SW 1271 (cell line): ENCODE results near the gene STRADA.

Experiments
- DNase-seq, 2 experiments: peaks; one replicate each; lab custom pipeline; 2025; lab: John Stamatoyannopoulos, UW

STRADA gene

GRCh38 chr17:63682441-63682840, 59.2 kb downstream of the STRADA start:
- no peak for DNase-seq

GRCh38 chr17:63681530-63681929, 60.1 kb downstream of the STRADA start:
- no peak for DNase-seq

DNA sequence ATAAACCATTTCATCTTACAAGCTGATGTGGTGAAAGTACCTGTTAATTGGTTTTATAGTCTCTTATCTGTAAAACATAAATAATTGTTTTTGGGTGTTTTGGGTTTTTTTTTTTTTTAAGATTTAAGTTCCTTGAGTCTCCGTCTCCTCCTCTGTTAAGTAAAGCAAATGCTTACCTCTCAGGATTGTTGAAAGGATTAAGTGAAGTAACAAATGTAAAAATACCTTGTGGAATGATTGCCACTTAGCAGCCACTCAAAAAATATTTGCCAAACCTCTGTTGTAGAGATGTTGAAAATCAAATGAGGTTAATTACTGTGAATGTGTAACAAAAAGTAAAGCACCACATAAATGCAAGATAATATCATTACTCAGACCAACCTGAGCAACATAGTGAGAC, 60.9 kb downstream of the STRADA start:
- DNase-seq, result no peak

DNA sequence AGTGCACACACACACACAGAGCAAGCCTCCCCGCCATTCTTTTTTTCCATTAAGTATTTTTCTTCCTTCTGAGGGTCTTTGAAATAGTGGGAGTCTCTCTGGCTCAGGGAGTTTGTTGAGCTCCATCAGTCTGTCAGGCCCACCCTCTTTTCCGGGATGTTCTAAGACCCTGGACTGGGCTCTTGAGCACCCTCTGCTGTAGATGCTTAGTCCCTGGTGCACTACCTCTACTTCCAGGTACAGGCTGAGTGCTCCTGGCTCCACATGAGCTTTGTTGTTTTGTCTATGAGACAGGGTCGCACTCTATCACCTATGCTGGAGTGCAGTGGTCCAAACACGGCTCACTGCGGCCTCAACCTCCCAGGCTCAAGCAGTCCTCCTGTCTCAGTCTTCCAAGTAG, 62.4 kb downstream of the STRADA start:
- DNase-seq, result no peak

- no peak for DNase-seq
Measured at GRCh38 chr17:63676584-63676983, 65.0 kb downstream of the STRADA start.

- peak in 1 of 2 experiments; percentile 75 for DNase-seq
Measured at GRCh38 chr17:63675607-63676546, 65.7 kb downstream of the STRADA start.

GRCh38 chr17:63675231-63675606, 66.4 kb downstream of the STRADA start:
- peak in 1 of 2 experiments; percentile 44 for DNase-seq

DNA sequence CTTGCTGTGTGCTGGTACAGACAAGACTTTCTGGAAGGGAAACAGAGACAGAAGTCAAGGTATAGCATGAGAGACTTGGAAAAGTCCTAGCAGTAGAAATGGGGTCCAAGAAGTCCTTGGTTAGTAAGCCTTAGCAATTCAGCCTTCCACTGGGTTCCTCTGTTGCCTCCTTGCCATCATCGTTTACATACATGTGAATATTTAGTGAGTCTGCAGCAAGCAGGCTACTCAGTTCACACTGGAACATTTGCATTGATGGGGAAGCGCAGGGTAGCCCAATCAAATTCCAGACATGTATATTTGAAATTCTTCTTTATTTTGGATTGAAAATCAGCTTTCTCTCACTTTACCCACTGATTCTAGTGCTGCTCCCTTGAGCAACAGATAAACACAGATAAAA, 68.7 kb downstream of the STRADA start:
- DNase-seq, result no peak

- DNase-seq, result no peak
Measured at GRCh38 chr17:63665527-63666214, 75.9 kb downstream of the STRADA start.

- DNase-seq, result no peak
Measured at GRCh38 chr17:63659850-63660249, 81.7 kb downstream of the STRADA start.

- no peak for DNase-seq
Measured at GRCh38 chr17:63658366-63658765, 83.2 kb downstream of the STRADA start.

DNA sequence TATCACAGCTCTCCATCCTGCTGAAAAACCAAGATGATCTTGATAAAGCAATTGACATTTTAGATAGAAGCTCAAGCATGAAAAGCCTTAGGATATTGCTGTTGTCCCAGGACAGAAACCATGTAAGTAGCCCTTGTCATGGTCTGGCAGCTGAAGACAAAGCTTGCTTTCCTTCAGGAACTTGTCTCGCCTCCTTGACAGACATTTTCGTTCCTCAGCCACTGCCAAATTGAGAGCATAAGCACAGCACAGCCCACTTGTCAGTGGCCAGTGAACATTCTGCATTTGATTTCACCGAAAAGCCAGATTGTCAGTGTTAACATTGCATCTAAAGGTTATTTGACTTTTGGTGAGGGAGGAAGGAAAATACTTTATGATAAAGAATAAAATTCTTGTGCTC, 83.8 kb downstream of the STRADA start:
- no peak for DNase-seq

- DNase-seq, result no peak
Measured at GRCh38 chr17:63653050-63653449, 88.5 kb downstream of the STRADA start.
